Activated T-helper 1 cell treated with anti-CD3 and anti-CD28 coated beads, Interleukin-2, amount 50 U/mL, for 16 hours (primary cell): Measurements from ENCODE around the gene BRPF1.

Experiments
- DNase-seq, 2 donors: peaks; one replicate each; pipeline ENCODE4 v3.0.0-alpha.2; 2020; ENCODE audit warnings: low read depth in 1 of 2, low spot score in 1 of 2

The BRPF1 gene, protein sequence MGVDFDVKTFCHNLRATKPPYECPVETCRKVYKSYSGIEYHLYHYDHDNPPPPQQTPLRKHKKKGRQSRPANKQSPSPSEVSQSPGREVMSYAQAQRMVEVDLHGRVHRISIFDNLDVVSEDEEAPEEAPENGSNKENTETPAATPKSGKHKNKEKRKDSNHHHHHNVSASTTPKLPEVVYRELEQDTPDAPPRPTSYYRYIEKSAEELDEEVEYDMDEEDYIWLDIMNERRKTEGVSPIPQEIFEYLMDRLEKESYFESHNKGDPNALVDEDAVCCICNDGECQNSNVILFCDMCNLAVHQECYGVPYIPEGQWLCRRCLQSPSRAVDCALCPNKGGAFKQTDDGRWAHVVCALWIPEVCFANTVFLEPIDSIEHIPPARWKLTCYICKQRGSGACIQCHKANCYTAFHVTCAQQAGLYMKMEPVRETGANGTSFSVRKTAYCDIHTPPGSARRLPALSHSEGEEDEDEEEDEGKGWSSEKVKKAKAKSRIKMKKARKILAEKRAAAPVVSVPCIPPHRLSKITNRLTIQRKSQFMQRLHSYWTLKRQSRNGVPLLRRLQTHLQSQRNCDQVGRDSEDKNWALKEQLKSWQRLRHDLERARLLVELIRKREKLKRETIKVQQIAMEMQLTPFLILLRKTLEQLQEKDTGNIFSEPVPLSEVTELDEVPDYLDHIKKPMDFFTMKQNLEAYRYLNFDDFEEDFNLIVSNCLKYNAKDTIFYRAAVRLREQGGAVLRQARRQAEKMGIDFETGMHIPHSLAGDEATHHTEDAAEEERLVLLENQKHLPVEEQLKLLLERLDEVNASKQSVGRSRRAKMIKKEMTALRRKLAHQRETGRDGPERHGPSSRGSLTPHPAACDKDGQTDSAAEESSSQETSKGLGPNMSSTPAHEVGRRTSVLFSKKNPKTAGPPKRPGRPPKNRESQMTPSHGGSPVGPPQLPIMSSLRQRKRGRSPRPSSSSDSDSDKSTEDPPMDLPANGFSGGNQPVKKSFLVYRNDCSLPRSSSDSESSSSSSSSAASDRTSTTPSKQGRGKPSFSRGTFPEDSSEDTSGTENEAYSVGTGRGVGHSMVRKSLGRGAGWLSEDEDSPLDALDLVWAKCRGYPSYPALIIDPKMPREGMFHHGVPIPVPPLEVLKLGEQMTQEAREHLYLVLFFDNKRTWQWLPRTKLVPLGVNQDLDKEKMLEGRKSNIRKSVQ (N-terminal part only)

GRCh38 chr3:9731206-9732079 lies at the start of gene BRPF1:
TSS of gene BRPF1 (plus strand) at chr3:9731735. CDS start at chr3:9734141, 2,406 bp downstream.
- peak; percentile 99 to 100 for DNase-seq

- no peak for DNase-seq
These were observed 49.4 kb upstream of the BRPF1 start for GRCh38 chr3:9682096-9682495.

- DNase-seq: no peak
These were observed 48.1 kb upstream of the BRPF1 start for GRCh38 chr3:9683426-9683825.

- DNase-seq: no peak
These were observed 46.1 kb upstream of the BRPF1 start for GRCh38 chr3:9685216-9686049.

GRCh38 chr3:9686050-9686550 lies 45.4 kb upstream of the BRPF1 start:
- no peak for DNase-seq

DNA sequence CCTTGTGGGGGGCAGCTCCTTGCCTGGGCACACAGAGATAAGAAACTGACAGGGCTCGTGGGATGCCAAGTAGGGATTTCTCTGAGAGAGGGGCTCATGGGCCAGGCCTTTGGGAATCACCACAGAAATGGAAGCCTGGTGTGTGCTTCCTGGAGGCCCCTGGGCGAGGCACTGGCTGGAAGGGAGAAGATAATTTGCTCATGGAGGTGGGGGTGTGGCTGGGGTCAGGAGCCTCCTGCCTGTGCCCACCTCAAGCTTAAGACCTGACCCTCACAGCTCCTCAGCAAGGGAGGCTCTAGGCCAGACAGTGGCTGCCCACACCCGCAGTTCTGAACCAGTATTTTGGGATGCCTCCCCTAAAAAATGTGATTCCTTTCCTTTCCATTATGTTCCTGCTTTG lies 44.8 kb upstream of the BRPF1 start:
- no peak for DNase-seq

DNA sequence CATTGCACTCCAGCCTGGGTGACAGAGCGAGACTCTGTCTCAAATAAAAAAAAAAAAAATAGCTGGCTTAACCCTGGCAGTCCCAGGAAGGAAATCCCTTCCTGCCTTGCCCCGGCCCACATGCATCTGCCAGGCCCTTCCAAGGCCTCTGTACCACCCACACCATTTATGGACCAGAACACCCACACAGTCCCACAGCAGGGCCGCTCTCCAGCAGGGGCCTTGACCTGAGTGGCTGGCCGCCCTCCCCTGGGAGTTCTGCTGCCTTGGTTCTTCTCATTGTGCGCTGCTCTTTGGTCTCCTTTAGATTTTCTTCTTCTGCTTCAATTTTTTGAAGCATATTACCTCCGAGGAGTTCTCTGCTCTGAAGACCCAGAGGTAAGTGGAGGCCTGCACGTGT lies 44.0 kb upstream of the BRPF1 start:
- DNase-seq: no peak

DNA sequence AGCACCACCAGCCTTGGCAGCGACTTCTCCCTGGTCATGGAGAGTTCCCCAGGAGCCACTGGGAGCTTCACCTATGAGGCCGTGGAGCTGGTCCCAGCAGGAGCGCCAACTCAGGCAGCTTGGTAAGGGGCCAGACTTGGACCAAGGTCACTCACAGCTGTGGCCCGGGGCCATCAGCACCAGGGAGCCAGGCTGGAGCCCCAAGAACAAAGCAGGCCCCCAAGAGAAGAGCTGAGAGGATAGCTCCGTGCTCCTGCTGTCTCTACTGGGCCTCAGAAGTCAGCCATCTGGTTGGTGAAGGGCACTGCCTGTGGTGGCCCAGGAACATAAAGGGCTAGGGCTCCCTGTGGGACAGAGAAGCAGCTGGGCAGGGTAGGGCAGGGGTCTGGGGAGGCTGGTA lies 42.6 kb upstream of the BRPF1 start:
- no peak for DNase-seq

DNA sequence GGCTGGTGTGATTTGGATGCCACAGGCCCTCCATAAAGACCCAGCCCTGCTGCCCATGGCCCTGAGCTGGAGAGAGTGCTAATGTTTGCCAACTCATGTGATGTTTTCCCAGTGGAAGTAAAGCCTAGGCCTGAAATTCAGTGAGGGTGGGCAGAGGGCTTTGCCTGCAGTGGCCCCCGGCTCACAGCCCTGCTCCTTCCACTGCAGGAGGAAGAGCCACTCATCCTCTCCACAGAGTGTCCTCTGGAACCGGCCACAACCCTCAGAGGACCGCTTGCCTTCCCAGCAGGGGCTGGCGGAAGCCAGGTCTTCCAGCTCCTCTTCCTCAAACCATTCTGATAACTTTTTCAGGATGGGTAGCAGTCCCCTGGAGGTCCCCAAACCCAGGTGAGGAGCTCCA lies 41.8 kb upstream of the BRPF1 start:
- DNase-seq: no peak

DNA sequence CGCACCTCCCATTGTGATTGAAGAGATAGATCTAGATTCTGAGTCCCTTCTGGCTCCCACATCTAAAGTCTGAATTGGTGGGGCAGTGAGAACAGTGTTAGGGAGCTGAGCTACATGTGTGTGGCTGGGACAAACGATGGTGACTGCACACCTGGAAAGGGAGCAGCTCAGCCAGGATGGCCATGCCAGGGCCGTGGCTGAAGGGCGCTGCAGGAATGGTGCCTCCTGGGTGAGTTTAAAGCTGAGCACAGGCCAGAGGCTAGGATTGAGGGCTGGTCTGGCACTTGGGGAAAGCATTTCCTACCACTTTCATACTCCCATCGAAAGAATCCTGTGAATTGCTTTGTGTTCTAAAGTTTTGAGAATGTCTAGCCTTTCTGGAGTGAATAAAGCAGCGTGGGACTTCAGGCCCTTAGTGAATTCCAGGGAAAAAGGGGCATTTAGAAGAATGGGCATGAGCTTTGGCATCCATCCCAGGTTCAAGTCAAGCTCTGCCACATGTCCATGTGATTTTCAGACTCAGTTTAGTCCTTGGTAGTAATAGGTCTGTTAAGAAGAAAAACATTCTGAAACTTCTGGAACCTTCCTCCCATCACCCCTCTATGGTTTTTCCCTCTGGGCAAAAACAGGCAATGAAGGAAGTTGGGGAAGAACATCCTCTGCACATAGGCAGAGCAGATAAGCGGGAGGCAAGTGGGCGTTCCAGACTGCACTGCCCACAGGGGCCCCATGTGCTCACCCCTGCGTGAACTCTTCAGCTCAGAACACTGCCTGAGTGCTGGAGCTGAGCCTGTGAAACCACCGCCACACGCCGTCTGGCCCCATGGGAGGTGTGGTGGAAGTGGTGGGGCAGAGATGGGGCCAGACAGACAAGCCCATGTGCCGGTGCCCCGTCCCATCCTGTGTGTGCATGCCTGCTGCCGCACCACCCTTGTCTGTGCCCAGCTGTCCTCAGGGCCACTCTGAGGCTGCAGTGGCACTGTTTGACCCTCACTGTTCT lies 40.8 kb upstream of the BRPF1 start:
- DNase-seq: no peak

- DNase-seq: no peak
These were observed 39.9 kb upstream of the BRPF1 start for GRCh38 chr3:9691636-9692035.

- DNase-seq: no peak
These were observed 39.1 kb upstream of the BRPF1 start for GRCh38 chr3:9692416-9692815.

DNA sequence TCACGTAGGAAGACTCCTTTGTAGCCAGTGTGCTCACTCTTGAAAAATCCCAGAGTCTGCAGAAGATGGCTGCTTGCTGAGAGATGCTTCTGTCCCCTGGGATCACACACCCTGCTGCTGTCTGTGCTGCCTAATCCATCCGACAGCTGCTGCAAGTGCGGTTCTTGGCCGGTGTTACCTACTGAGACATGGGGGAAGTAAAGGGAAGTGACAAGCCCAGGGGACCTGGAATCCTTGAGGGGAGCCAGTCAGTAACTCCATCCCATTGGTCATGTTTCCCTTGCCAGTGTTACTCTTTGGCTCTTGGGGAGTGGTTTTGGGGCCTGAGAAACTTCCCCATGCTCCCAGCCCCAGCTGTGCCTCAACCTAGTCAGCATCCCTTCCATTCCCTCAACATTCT lies 36.2 kb upstream of the BRPF1 start:
- DNase-seq: no peak

GRCh38 chr3:9695746-9696145 lies 35.8 kb upstream of the BRPF1 start:
- DNase-seq: no peak

DNA sequence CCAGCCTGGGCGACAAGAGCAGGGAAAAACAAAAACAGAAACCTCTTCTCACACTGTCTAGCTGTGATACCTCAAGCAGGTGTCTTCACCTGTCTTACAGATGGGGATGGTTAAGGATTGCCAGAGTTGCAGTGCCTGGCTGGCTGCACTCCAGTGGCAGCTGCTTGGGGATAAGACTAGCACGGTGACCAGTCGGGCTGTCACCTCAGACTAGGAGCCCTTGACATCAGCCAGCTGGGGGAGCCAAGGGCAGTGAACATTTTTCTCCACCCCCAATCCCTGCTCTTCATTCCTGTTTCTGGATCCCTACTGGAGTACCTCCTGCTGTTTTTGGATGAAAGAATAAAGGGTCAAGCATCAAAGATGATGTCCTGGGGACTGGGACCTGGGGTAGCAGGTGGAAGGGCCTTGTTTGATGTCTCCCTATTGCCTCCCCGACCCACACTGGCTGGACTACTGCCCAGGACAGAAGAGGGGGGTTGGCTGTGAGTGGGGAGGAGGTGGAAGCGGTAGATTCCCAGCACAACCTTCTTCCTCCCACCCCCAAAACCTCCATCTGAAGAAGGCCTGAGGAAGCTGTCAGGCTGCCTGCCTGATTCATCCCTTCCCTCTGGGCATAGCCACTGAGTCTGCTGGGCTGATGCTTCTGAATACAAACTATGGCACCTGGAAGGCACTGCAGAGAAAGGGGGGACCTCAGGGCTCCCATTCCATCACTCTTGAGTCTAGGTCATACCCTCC lies 34.9 kb upstream of the BRPF1 start:
- DNase-seq: no peak

GRCh38 chr3:9697892-9698291 lies 33.6 kb upstream of the BRPF1 start:
- no peak for DNase-seq

- DNase-seq: no peak
These were observed 33.2 kb upstream of the BRPF1 start for GRCh38 chr3:9698293-9698692.

GRCh38 chr3:9700536-9700935 lies 31.0 kb upstream of the BRPF1 start:
- no peak for DNase-seq
